ENCODE data around the gene KYNU. TPM values are rescaled to one million over a fixed set of nuclear protein-coding genes. Genes with fewer than 3 reads are reported as not detected.
A peak's percentile ranks its signal among the peaks of the same experiment; 100 is the strongest.
"Not testable (repeated sequence)": the region's sequence is repeated elsewhere in the genome, so short reads cannot be mapped to it uniquely, and the experiment has no call there.

The KYNU gene
- total and polyA plus RNA-seq, 11 donors: 0.38 to 14.0 (median 0.77) TPM

DNA sequence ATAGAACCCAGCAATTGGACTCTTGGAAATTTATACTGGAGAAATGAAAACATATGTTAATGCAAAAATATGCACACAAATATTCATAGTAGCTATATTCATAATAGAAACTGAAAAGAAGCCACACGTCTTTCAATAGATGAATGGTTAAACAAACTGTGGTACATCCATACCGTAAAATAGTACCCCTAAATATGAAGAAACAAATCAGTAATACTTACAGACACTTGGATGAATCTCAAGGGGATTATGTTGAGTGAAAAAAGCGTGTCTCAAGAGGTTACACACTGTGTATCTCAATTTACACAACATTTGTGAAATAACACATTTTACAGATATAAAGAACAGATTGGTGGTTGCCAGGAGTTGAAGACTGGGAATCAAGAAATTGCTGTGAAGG is 190.6 kb downstream of the KYNU start:
- no peak overlapping the region for H3K27ac ChIP-seq
- no peak for TF ChIP-seq POLR2A (IDR thresholded peaks at IDR 0.05)
- TF ChIP-seq, protein P1, sequence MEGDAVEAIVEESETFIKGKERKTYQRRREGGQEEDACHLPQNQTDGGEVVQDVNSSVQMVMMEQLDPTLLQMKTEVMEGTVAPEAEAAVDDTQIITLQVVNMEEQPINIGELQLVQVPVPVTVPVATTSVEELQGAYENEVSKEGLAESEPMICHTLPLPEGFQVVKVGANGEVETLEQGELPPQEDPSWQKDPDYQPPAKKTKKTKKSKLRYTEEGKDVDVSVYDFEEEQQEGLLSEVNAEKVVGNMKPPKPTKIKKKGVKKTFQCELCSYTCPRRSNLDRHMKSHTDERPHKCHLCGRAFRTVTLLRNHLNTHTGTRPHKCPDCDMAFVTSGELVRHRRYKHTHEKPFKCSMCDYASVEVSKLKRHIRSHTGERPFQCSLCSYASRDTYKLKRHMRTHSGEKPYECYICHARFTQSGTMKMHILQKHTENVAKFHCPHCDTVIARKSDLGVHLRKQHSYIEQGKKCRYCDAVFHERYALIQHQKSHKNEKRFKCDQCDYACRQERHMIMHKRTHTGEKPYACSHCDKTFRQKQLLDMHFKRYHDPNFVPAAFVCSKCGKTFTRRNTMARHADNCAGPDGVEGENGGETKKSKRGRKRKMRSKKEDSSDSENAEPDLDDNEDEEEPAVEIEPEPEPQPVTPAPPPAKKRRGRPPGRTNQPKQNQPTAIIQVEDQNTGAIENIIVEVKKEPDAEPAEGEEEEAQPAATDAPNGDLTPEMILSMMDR (IDR thresholded peaks at IDR 0.05): no peak

DNA sequence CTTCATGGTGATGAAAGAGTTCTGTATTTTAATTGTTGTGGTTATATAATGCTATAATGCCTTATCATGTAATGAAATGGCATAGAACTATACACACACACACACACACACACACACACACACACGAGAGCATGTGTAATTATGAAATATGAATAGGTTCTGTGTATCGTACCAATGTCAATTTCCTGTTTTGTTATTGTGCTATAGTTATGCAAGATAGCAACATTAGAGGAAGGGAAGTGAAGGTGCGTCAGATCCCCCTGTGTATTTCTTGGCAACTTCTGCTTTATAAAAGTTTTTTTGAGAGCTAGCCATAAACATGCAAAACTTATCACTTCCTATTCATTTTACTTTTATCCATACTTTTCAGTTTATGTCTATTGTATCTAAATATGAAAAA is 191.0 kb downstream of the KYNU start:
- intact Hi-C loops (cut with DNase I): no loop called here
- 40 to 51% (median 48%) methylated on average over 3 of the region's 3 CpGs for WGBS, 4 donors
- DNase-seq (no peak), ATAC-seq (peak in 2 of 4 donors; percentile 37 to 73)
- Histone ChIP-seq H3K27ac (peak overlapping the region in 1 of 12 donors; percentile 59), H3K36me3 (no peaks in the 10 kb centered on the region), H3K4me1 (peaks cover 0 to 15% (median 0%) of the 10 kb centered on the region in 12 donors), H3K4me3 (no peak overlapping the region), H3K27me3 (no peaks in the 10 kb centered on the region), H3K9me3 (peaks cover 0 to 10% (median 0%) of the 10 kb centered on the region in 12 donors)
- TF ChIP-seq, protein P1 (IDR thresholded peaks at IDR 0.05): no peak
- TF ChIP-seq POLR2A (IDR thresholded peaks at IDR 0.05): no peak

More for the DNA sequence above, 190.6 kb downstream of the KYNU start:
- H3K9me3 ChIP-seq: peaks cover 0 to 10% (median 0%) of the 10 kb centered on the region in 12 donors
- intact Hi-C loops (cut with DNase I): no loop called here
- no peak for DNase-seq
- H3K4me1 ChIP-seq: peaks cover 0 to 15% (median 0%) of the 10 kb centered on the region in 12 donors
- WGBS, 4 donors: 73 to 78% (median 75%) methylated on average over 3 of the region's 3 CpGs
- no peak overlapping the region for H3K4me3 ChIP-seq
- ATAC-seq: no peak
- H3K27me3 ChIP-seq: no peaks in the 10 kb centered on the region
- H3K36me3 ChIP-seq: no peaks in the 10 kb centered on the region

DNA sequence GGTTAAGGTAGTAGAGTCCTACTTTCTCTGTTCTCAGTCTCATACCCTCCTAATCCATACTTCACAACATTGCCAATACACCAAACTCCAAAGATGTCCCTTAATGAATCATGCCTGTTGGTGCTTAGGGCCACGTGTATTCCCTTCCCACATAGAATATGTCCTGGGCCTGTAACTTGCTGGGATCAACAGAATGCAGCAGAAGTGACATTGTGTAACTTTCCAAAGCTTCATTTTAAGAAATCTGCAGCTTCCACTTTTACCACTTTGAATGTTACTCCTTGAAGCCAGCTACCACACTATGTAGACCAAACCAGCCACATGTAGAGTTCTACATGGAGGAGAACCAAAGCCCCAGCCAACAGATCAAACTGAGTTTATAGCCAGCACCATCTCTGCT is 193.2 kb downstream of the KYNU start:
- H3K36me3 ChIP-seq: no peaks in the 10 kb centered on the region
- intact Hi-C loops (cut with DNase I): no loop called here

DNA sequence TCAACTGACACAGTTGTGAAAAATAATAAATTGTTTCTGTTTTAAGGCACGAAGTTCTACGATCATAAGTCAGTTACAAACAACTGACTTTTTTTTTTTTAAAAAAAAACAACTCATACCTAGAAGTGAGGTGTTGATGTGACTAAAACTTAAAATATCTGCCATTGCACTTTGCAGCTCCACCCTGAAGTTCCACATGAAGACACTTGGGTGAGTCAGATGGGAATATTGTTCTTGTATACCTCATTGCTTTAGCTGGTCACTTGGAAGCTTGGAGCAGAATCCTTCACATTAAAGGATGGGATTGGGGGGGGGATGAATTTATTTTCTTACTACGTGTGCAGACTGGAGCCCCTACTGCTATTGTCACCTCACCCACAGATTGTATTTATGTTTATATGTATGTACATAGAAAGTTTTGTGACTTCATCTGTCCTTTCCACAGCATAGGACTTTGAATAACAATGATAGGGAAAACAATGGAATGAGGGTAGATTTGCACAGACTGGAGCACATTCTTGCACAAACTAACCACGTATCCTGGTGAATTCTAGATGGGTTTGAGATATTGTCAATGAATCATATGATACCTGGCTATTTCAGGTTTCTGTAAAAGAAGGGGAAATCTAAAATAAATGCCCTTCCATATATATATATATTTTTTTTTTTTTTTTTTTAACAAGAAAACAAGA is 193.9 kb downstream of the KYNU start:
- ATAC-seq: no peak
- H3K36me3 ChIP-seq: no peaks in the 10 kb centered on the region
- intact Hi-C loops (cut with DNase I): no loop called here
- H3K4me1 ChIP-seq: peaks cover 0 to 15% (median 0%) of the 10 kb centered on the region in 12 donors
- no peak for TF ChIP-seq POLR2A (IDR thresholded peaks at IDR 0.05)
- TF ChIP-seq, protein P1 (IDR thresholded peaks at IDR 0.05): no peak
- H3K9me3 ChIP-seq: peaks cover 0 to 17% (median 0%) of the 10 kb centered on the region in 12 donors
- peak overlapping the region in 1 of 12 donors; percentile 63 for H3K27ac ChIP-seq
- WGBS, 4 donors: 72 to 76% (median 74%) methylated on average over 4 of the region's 4 CpGs
- no peak overlapping the region for H3K4me3 ChIP-seq
- no peak for DNase-seq
- H3K27me3 ChIP-seq: no peaks in the 10 kb centered on the region

More for the DNA sequence above, 193.2 kb downstream of the KYNU start:
- ATAC-seq (no peak), DNase-seq (no peak)
- Histone ChIP-seq H3K27me3 (no peaks in the 10 kb centered on the region), H3K27ac (peak overlapping the region in 1 of 12 donors; percentile 63), H3K9me3 (peaks cover 0 to 14% (median 0%) of the 10 kb centered on the region in 12 donors), H3K4me1 (peaks cover 0 to 15% (median 0%) of the 10 kb centered on the region in 12 donors), H3K4me3 (no peak overlapping the region)
- TF ChIP-seq, protein P1 (IDR thresholded peaks at IDR 0.05): no peak
- no peak for TF ChIP-seq POLR2A (IDR thresholded peaks at IDR 0.05)
- WGBS, 4 donors: 70 to 81% (median 81%) methylated on average over 1 of the region's 1 CpG

DNA sequence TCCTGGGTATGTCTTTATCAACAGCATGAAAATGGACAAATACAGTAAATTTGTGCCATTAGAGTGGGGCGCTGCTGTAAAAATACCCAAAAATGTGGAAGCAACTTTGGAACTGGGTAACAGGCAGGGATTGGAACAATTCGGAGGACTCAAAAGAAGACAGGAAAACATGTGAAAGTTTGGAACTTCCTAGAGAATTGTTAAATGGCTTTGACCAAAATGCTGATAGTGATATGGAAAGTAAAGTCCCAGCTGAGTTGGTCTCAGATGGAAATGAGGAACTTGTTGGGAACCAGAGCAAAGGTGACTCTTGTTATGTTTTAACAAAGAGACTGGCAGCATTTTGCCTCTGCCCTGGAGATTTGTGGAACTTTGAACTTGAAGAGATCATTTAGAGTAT is 197.4 kb downstream of the KYNU start:
- H3K27me3 ChIP-seq; intact Hi-C loops (cut with DNase I): not testable (repeated sequence)
- WGBS, 4 donors: 84 to 93% (median 90%) methylated on average over 2 of the region's 2 CpGs

More for the DNA sequence above, 197.4 kb downstream of the KYNU start:
- Histone ChIP-seq H3K9me3 (peaks cover 0 to 17% (median 0%) of the 10 kb centered on the region in 12 donors), H3K4me1 (peaks cover 0 to 10% (median 0%) of the 10 kb centered on the region in 12 donors)
- DNase-seq, ATAC-seq, H3K27ac ChIP-seq, H3K36me3 ChIP-seq, H3K4me3 ChIP-seq: not testable (repeated sequence)
